ENCODE data around the gene CGB3. TPM values are rescaled to one million over a fixed set of nuclear protein-coding genes. Genes with fewer than 3 reads are reported as not detected.

The CGB3 gene
- total and polyA plus RNA-seq, 2 donors from 2014 or later, result not detected

DNA sequence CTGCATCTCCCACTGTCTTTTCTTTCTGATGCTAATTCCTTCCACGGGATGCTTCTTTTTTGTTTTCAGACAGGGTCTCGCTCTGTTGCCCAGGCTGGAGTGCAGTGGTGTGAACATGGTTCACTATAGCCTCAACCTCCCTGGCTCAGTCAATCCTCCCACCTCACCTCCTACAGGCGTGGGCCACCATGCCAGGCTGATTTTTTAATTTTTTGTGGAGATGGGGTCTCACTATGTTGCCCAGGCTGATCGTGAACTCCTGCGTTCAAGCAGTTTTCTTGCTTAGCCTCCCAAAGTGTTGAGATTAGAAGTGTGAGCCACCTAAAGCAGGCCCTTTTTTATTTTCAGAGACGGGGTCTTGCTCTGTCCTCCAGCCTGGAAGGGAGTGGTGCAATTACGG lies 35.8 kb downstream of the CGB3 start:
- FAIRE-seq (no peak), DNase-seq (no peak)
- Histone ChIP-seq H3K27ac (ENCODE audit: low read depth in 2 of 2, low read length in 2 of 2) (no peak overlapping the region), H3K27me3 (ENCODE audit: control insufficient read depth, insufficient read depth, low read length) (no peaks in the 10 kb centered on the region), H3K36me3 (ENCODE audit: control insufficient read depth in 2 of 3, insufficient read depth in 3 of 3, low read length in 3 of 3) (peaks cover 0 to 26% (median 19%) of the 10 kb centered on the region in 3 donors), H3K4me3 (ENCODE audit: low read length in 3 of 3) (no peak overlapping the region), H3K4me1 (ENCODE audit: control insufficient read depth in 2 of 3, insufficient read depth in 2 of 3, low read depth in 1 of 3, low read length in 3 of 3) (peaks cover 0 to 18% (median 6%) of the 10 kb centered on the region in 3 donors), H3K9ac (ENCODE audit: low read length in 3 of 3) (no peak overlapping the region), H3K9me3 (ENCODE audit: control insufficient read depth in 2 of 3, insufficient read depth in 1 of 3, low read length in 3 of 3) (no peaks in the 10 kb centered on the region)
- TF ChIP-seq, protein P1, sequence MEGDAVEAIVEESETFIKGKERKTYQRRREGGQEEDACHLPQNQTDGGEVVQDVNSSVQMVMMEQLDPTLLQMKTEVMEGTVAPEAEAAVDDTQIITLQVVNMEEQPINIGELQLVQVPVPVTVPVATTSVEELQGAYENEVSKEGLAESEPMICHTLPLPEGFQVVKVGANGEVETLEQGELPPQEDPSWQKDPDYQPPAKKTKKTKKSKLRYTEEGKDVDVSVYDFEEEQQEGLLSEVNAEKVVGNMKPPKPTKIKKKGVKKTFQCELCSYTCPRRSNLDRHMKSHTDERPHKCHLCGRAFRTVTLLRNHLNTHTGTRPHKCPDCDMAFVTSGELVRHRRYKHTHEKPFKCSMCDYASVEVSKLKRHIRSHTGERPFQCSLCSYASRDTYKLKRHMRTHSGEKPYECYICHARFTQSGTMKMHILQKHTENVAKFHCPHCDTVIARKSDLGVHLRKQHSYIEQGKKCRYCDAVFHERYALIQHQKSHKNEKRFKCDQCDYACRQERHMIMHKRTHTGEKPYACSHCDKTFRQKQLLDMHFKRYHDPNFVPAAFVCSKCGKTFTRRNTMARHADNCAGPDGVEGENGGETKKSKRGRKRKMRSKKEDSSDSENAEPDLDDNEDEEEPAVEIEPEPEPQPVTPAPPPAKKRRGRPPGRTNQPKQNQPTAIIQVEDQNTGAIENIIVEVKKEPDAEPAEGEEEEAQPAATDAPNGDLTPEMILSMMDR (IDR thresholded peaks at IDR 0.05; ENCODE audit: borderline replicate concordance, extremely low read depth, insufficient read depth), result no peak
- intact Hi-C loops (cut with DNase I), result no loop called here

DNA sequence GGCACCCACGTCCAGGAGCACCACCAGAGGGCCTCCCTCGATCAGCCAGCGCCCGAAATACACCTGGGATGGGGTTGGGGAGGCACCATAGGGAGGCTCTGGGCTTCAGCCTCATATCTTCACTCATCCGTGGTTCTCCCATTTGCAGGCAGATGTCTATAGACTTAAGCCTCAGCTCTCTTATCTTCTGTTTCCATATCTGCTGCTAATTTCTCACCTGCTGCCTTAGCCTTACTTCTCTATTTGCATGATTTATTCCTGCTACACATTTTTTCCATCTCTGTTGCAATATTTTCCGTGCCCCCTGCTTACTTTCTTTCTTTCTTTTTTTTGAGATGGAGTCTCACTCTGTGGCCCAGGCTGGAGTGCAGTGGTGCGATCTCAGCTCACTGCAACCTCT lies 36.8 kb downstream of the CGB3 start:
- Histone ChIP-seq H3K4me1 (ENCODE audit: control insufficient read depth in 2 of 3, insufficient read depth in 2 of 3, low read depth in 1 of 3, low read length in 3 of 3) (peaks cover 0 to 18% (median 6%) of the 10 kb centered on the region in 3 donors), H3K27me3 (ENCODE audit: control insufficient read depth, insufficient read depth, low read length) (no peaks in the 10 kb centered on the region), H3K9ac (ENCODE audit: low read length in 3 of 3) (no peak overlapping the region), H3K4me3 (ENCODE audit: low read length in 3 of 3) (no peak overlapping the region), H3K36me3 (ENCODE audit: control insufficient read depth in 2 of 3, insufficient read depth in 3 of 3, low read length in 3 of 3) (peaks cover 3 to 35% (median 19%) of the 10 kb centered on the region in 3 donors), H3K27ac (ENCODE audit: low read depth in 2 of 2, low read length in 2 of 2) (no peak overlapping the region), H3K9me3 (ENCODE audit: control insufficient read depth in 2 of 3, insufficient read depth in 1 of 3, low read length in 3 of 3) (no peaks in the 10 kb centered on the region)
- no peak for FAIRE-seq
- intact Hi-C loops (cut with DNase I), result no loop called here
- TF ChIP-seq, protein P1 (IDR thresholded peaks at IDR 0.05; ENCODE audit: borderline replicate concordance, extremely low read depth, insufficient read depth), result no peak
- no peak for DNase-seq

DNA sequence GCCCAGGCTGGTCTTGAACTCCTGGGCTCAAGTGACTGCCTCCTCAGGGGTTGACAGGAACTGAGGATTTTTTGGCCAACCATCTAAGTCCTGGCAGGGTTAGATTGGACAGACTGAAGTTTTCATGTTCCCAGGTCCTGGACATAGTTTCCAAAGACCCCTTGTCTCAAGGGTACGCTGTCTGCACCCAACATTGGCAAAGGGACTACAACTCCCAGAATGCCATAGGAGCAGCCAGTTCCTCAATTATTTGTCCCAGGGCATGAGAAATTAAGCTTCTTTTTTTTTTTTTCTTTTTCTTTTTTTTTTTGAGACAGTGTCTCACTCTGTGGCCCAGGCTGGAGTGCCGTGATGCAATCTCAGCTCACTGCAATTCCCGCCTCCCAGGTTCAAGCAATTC lies 37.9 kb downstream of the CGB3 start:
- Histone ChIP-seq H3K4me3 (ENCODE audit: low read length in 3 of 3) (no peak overlapping the region), H3K9ac (ENCODE audit: low read length in 3 of 3) (no peak overlapping the region), H3K27ac (ENCODE audit: low read depth in 2 of 2, low read length in 2 of 2) (no peak overlapping the region), H3K36me3 (ENCODE audit: control insufficient read depth in 2 of 3, insufficient read depth in 3 of 3, low read length in 3 of 3) (peaks cover 3 to 35% (median 19%) of the 10 kb centered on the region in 3 donors), H3K4me1 (ENCODE audit: control insufficient read depth in 2 of 3, insufficient read depth in 2 of 3, low read depth in 1 of 3, low read length in 3 of 3) (peaks cover 0 to 10% (median 6%) of the 10 kb centered on the region in 3 donors), H3K27me3 (ENCODE audit: control insufficient read depth, insufficient read depth, low read length) (no peaks in the 10 kb centered on the region), H3K9me3 (ENCODE audit: control insufficient read depth in 2 of 3, insufficient read depth in 1 of 3, low read length in 3 of 3) (no peaks in the 10 kb centered on the region)
- FAIRE-seq (no peak), DNase-seq (no peak)
- intact Hi-C loops (cut with DNase I), result no loop called here
- TF ChIP-seq, protein P1 (IDR thresholded peaks at IDR 0.05; ENCODE audit: borderline replicate concordance, extremely low read depth, insufficient read depth), result no peak

DNA sequence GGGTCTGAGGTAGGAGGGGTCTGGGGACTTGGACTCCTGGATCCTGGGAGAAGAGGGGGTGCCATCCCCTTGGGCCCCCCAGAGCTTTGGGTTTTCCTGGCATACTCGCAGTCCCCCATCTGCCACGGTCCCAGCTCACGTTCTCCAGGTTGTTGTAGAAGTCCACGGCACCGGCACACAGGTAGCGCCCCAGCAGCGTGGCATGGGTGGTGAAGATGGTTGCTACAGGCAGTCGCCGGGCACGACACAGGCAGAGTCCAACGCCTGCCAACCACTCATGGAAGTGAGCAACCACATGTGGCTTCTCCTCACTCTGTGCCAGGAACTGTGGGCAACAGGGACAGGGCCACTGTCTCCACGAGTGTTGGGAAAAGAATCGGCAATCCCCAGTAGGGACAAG lies 38.4 kb downstream of the CGB3 start:
- TF ChIP-seq, protein P1 (IDR thresholded peaks at IDR 0.05; ENCODE audit: borderline replicate concordance, extremely low read depth, insufficient read depth), result no peak
- intact Hi-C loops (cut with DNase I), result no loop called here
- Histone ChIP-seq H3K27me3 (ENCODE audit: control insufficient read depth, insufficient read depth, low read length) (no peaks in the 10 kb centered on the region), H3K36me3 (ENCODE audit: control insufficient read depth in 2 of 3, insufficient read depth in 3 of 3, low read length in 3 of 3) (peaks cover 3 to 35% (median 19%) of the 10 kb centered on the region in 3 donors), H3K9ac (ENCODE audit: low read length in 3 of 3) (no peak overlapping the region), H3K4me1 (ENCODE audit: control insufficient read depth in 2 of 3, insufficient read depth in 2 of 3, low read depth in 1 of 3, low read length in 3 of 3) (peaks cover 0 to 6% (median 5%) of the 10 kb centered on the region in 3 donors), H3K27ac (ENCODE audit: low read depth in 2 of 2, low read length in 2 of 2) (no peak overlapping the region), H3K4me3 (ENCODE audit: low read length in 3 of 3) (no peak overlapping the region), H3K9me3 (ENCODE audit: control insufficient read depth in 2 of 3, insufficient read depth in 1 of 3, low read length in 3 of 3) (no peaks in the 10 kb centered on the region)
- DNase-seq (no peak), FAIRE-seq (no peak)
